HCT116 (cell line): ENCODE measurements around the gene TMEM238. TPM values are rescaled to one million over a fixed set of nuclear protein-coding genes. Genes with fewer than 3 reads are reported as not detected.
A peak's percentile ranks its signal among the peaks of the same experiment; 100 is the strongest.

Source experiments
- ATAC-seq: fragments of 200-7000 bp; cut with Tn5 transposase; 2 replicates; pipeline ENCODE4 v1.9.1; 2020; ENCODE audit warnings: mild to moderate bottlenecking, moderate library complexity
- BruUV-seq: library from RNA; stranded (reverse); fragments of 400-500 nt; replicated peaks from 2 replicates; lab custom pipeline; 2021; lab: Mats Ljungman, UMichigan
- CTCF ChIA-PET: fragments of 300-600 bp; sonication (Branson Sonifier 250); formaldehyde crosslinking; loops from one replicate; lab custom pipeline; 2021; ENCODE audit warnings: antibody characterized with exemption; lab: Charles Lee
- POLR2A ChIA-PET: fragments of 300-600, 350-600 bp; sonication (Branson Sonifier 250); formaldehyde crosslinking; loops from one replicate; lab custom pipeline; 2021; ENCODE audit warnings: antibody characterized with exemption; lab: Charles Lee
- RAD21 ChIA-PET, 2 experiments: fragments of 300-600 bp; sonication (Branson Sonifier 250); formaldehyde crosslinking; loops; one replicate each; lab custom pipeline; 2023; ENCODE audit warnings: low total read pairs in 2 of 2; ENCODE audit not compliant: uncharacterized antibody in 2 of 2, unreplicated experiment in 2 of 2, low non-redundant PET in 1 of 2; lab: Charles Lee
- DNase-seq: peaks from one replicate; pipeline ENCODE4 v3.0.0-alpha.2; 2010; ENCODE audit warnings: low read depth, low spot score
- H2AFZ ChIP-seq: fragments of 200-600 bp; shearing (Covaris generic), sonication (generic); 2 replicates; pipeline ENCODE4 v1.6.1; 2017; ENCODE audit warnings: low read depth, mixed run types, mixed read lengths, antibody characterized with exemption, low read length; ENCODE audit not compliant: poor library complexity, severe bottlenecking
- H3K27ac ChIP-seq: 2 replicates; pipeline ENCODE4 v1.5.1; 2012; ENCODE audit warnings: low read depth, low read length
- H3K27me3 ChIP-seq: fragments of 200-600 bp; sonication (generic); 2 replicates; pipeline ENCODE4 v1.6.1; 2016; ENCODE audit warnings: mixed run types, low read length, mixed read lengths; ENCODE audit not compliant: insufficient read depth
- H3K36me3 ChIP-seq, 2 experiments: fragments of 200-500 bp in 1 of 2; fragments of 200-600 bp in 1 of 2; sonication (Bioruptor generic) in 1 of 2; sonication (generic) in 1 of 2; 2 replicates each; pipeline versions ENCODE4 v1.5.1 to v1.6.1; 2014 to 2016; ENCODE audit warnings: low read length in 2 of 2, inconsistent platforms in 1 of 2, mixed read lengths in 1 of 2, mixed run types in 1 of 2; ENCODE audit not compliant: insufficient read depth in 2 of 2, control insufficient read depth in 1 of 2
- H3K4me1 ChIP-seq, 2 experiments: fragments of 200-600 bp in 1 of 2; sonication (generic) in 1 of 2; 2 replicates each; pipeline versions ENCODE4 v1.5.1 to v1.6.1; 2012 to 2017; ENCODE audit warnings: low read length in 2 of 2, inconsistent platforms in 1 of 2, mild to moderate bottlenecking in 1 of 2, mixed read lengths in 1 of 2, mixed run types in 1 of 2, moderate library complexity in 1 of 2; ENCODE audit not compliant: insufficient read depth in 2 of 2, control insufficient read depth in 1 of 2
- H3K4me2 ChIP-seq: fragments of 200-600 bp; sonication (generic); 2 replicates; pipeline ENCODE4 v1.6.1; 2017; ENCODE audit warnings: mixed run types, low read length, mixed read lengths
- H3K4me3 ChIP-seq, 2 experiments: fragments of 200-600 bp in 1 of 2; sonication (generic) in 1 of 2; replicated peaks in 1 of 2; 2 replicates each; pipeline ENCODE4 v1.5.1; 2011 to 2016; ENCODE audit warnings: low read length in 2 of 2, control low read depth in 1 of 2, low read depth in 1 of 2, mild to moderate bottlenecking in 1 of 2, mixed read lengths in 1 of 2, mixed run types in 1 of 2
- H3K79me2 ChIP-seq: fragments of 200-600 bp; sonication (generic); 2 replicates; pipeline ENCODE4 v1.6.1; 2017; ENCODE audit warnings: mild to moderate bottlenecking, mixed run types, low read length, moderate library complexity, mixed read lengths; ENCODE audit not compliant: insufficient read depth
- H3K9ac ChIP-seq: fragments of 200-600 bp; sonication (generic); 2 replicates; pipeline ENCODE4 v1.6.1; 2016; ENCODE audit warnings: low read length, mixed read lengths
- H3K9me2 ChIP-seq: fragments of 200-600 bp; sonication (generic), shearing (Covaris generic); 2 replicates; pipeline ENCODE4 v1.6.1; 2017; ENCODE audit warnings: mixed run types, mild to moderate bottlenecking, moderate library complexity; ENCODE audit not compliant: insufficient read depth
- H3K9me3 ChIP-seq, 2 experiments: fragments of 200-500 bp in 1 of 2; fragments of 200-600 bp in 1 of 2; sonication (Bioruptor generic) in 1 of 2; sonication (generic) in 1 of 2; 2 replicates each; pipeline ENCODE4 v1.6.1; 2014 to 2017; ENCODE audit warnings: low read length in 2 of 2, mixed read lengths in 2 of 2, inconsistent platforms in 1 of 2, low read depth in 1 of 2, mild to moderate bottlenecking in 1 of 2, mixed run types in 1 of 2, moderate library complexity in 1 of 2; ENCODE audit not compliant: control insufficient read depth in 1 of 2, insufficient read depth in 1 of 2
- H4K20me1 ChIP-seq: fragments of 200-600 bp; sonication (generic), shearing (Covaris generic); 2 replicates; pipeline ENCODE4 v1.6.1; 2017; ENCODE audit warnings: mixed run types, mild to moderate bottlenecking, moderate library complexity; ENCODE audit not compliant: insufficient read depth
- CEBPB ChIP-seq: IDR thresholded peaks from 2 replicates; pipeline ENCODE4 v1.6.1; 2012; ENCODE audit warnings: low read depth
- CTCF ChIP-seq, 3 experiments: fragments of 200-600 bp in 1 of 3; sonication (generic) in 1 of 3; IDR thresholded peaks in 2 of 3; conservative IDR thresholded peaks in 1 of 3; 2 replicates each; pipeline ENCODE4 v1.5.1; 2012 to 2017; ENCODE audit warnings: low read depth in 2 of 3, low read length in 2 of 3, antibody characterized with exemption in 1 of 3, borderline replicate concordance in 1 of 3, control low read depth in 1 of 3, mild to moderate bottlenecking in 1 of 3, mixed read lengths in 1 of 3, mixed run types in 1 of 3, moderate library complexity in 1 of 3; ENCODE audit not compliant: insufficient read depth in 1 of 3
- SP1 ChIP-seq: IDR thresholded peaks from 2 replicates; pipeline ENCODE4 v1.6.1; 2012; ENCODE audit warnings: low read depth
- TCF7L2 ChIP-seq: IDR thresholded peaks from 2 replicates; pipeline ENCODE4 v1.7.0; 2011; ENCODE audit warnings: borderline replicate concordance, inconsistent platforms; ENCODE audit not compliant: insufficient read depth, insufficient read length; ENCODE audit errors: extremely low read depth
- intact Hi-C: fragments of 100-400 bp; cut with micrococcal nuclease; formaldehyde crosslinking; loops from 2 replicates; pipeline ENCODE4 v1.10.0; 2022
- total RNA-seq: library from RNA; stranded (reverse); gene quantifications from one replicate; pipeline ENCODE4 v1.2.1, GENCODE V29; 2021; ENCODE audit not compliant: unreplicated experiment

The TMEM238 gene
- total RNA-seq, 1 experiment from 2014 or later, result 21.0 TPM

- H3K4me1 ChIP-seq, result peaks cover 12 to 52% of the 10 kb centered on the region in 2 experiments
- no peaks in the 10 kb centered on the region for H3K9me3 ChIP-seq
- H3K36me3 ChIP-seq, result peaks cover 18 to 43% of the 10 kb centered on the region in 2 experiments
- ChIA-PET CTCF (interaction anchor here (1.6 kb wide), 1 partner anchor 89 kb away, joined by 3 read pairs; no protein-coding TSS in a partner anchor), RAD21 (no interaction called here), POLR2A (interaction anchor here (1.0 to 2.5 kb wide), 7 partner anchors 9 to 244 kb away, joined by 3 to 15 read pairs (median 4); partner anchors contain the start of gene UBE2S)
- peak overlapping the region; percentile 25 for H3K27ac ChIP-seq
- no peak overlapping the region for H3K4me2 ChIP-seq
- ATAC-seq (peak; percentile 13), DNase-seq (no peak)
- H4K20me1 ChIP-seq, result peaks cover 48% of the 10 kb centered on the region; the same call in 1 of the 2 replicates
- H2AFZ ChIP-seq, result no peak overlapping the region
- H3K4me3 ChIP-seq, result no peak overlapping the region
- H3K27me3 ChIP-seq, result no peaks in the 10 kb centered on the region
- H3K79me2 ChIP-seq, result peaks cover 39% of the 10 kb centered on the region
- intact Hi-C loops, result no loop called here
- no peak overlapping the region for H3K9ac ChIP-seq
- BruUV-seq, result no TSS peak
- TF ChIP-seq CTCF (IDR thresholded peaks at IDR 0.05 in 2 of 3, conservative IDR thresholded peaks at IDR 0.05 in 1 of 3; ENCODE audit: borderline replicate concordance in 1 of 3, insufficient read depth in 1 of 3, low read depth in 2 of 3, low read length in 2 of 3) (no peak), TCF7L2 (no peak), SP1 (no peak), CEBPB (no peak)
- no peaks in the 10 kb centered on the region for H3K9me2 ChIP-seq
These were observed 6.4 kb upstream of the TMEM238 start for GRCh38 chr19:55390461-55390880.
